M059J (cell line): ENCODE measurements around the gene HES3. TPM values are rescaled to one million over a fixed set of nuclear protein-coding genes. Genes with fewer than 3 reads are reported as not detected.
"Not testable (repeated sequence)": the region's sequence is repeated elsewhere in the genome, so short reads cannot be mapped to it uniquely, and the experiment has no call there.

Source experiments
- DNase-seq: peaks from one replicate; pipeline ENCODE4 v3.0.0-alpha.2; 2012; ENCODE audit warnings: low read depth
- total RNA-seq: library from RNA; depleted of rRNA; stranded (reverse); fragments of >200 nt; shearing (Covaris generic); gene quantifications from 2 replicates; pipeline ENCODE4 v1.2.3, GENCODE V29; 2014

Gene HES3
- total RNA-seq, 1 experiment from 2014 or later: not detected

DNA sequence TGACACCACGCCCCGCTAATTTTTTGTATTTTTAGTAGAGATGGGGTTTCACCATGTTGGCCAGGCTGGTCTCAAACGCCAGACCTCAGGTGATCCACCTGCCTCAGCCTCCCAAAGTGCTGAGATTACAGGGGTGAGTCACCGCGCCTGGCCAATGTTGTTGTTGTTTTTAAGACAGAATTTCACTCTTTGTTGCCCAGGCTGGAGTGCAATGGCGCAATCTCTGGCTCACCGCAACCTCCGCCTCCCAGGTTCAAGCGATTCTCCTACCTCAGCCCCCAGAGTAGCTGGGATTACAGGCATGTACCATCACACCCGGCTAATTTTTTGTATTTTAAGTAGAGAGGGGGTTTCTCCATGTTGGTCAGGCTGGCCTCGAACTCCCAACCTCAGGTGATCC is 24.3 kb upstream of the HES3 start:
- not testable (repeated sequence) for DNase-seq

DNA sequence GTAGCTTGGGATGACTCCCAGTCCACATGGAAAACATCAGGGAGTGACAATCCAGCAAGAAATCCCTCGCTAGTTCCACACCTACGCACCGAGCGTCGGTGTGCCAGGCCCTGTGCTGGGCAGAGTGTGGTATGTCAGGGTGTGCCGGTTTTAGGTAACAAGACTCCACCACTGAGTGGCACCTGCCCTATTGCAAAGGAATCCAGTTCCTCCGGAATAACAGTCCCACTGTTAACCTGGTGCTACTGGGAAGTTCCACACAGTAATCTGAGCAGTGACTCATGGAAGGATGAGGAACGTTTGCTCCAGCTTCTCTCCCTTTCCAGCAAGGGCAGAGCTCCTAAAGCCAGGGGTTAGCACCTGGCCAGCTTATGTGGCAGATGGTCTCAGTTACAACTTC is 23.7 kb upstream of the HES3 start:
- peak; percentile 18 for DNase-seq

DNA sequence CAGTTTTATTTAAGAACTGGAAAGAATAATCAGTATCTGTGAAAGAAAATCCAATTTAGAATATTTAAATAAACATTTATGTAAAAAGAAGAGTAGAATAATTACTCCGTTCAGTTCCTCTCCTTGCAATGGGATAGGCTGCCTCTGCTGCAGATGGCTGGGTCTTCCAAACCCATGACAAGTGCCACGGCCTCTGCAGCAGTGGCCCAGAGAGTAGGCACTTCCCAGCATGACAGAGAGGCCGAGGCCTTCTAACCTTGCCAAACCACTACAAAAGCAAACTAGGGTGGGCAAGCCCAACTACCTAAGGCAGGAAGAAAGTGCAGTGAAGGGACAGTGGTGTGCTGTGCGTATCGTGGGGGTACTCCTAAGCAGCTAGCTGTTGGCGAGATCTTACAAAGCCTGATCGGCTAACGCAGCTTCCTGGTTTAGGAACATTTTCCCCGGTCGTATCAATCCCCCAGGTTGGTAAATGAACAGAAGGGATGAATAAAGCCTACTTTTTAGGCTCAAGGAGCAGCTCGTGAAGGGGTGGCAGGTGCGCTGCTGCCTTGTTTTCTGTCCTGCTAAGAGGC is 22.7 kb upstream of the HES3 start:
- DNase-seq: no peak

DNA sequence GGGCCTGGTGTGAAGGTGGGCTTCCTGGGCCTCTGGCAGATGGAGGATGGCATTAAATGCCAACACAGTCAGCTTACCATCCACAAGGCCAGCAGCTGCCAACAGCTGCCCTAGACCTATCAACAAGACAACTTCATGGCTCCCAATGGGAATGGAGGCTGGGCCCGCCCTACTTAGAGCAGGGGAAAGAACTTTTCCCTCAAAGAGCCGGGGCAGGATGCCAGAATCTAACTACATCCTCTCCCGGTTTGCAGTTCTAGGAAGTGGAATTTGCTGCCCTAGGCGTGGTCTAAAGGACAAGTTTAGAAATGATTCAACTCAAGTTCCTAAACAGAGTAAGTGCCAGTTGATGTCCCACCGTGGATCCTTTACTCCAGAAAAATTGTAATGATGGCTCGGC is 21.3 kb upstream of the HES3 start:
- peak; percentile 49 for DNase-seq

DNA sequence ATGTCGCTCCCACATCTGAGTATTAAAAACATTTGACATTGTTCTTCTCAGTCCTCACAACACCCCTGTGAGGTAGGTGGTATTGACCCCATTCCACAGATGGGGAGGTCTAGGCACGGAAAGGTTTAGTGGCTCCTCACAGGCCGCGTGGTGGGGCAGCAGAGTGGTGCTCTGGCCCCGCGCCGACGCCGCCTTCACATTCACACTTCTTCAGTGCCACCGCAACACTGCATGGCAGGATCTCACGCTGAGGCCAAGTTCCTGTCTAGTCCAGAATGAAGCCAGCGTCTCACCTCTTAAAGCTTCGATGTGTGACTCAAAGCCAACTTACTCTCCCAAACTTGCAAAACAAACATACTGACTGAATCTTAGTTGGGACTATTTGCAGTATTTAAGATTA is 20.4 kb upstream of the HES3 start:
- no peak for DNase-seq

DNA sequence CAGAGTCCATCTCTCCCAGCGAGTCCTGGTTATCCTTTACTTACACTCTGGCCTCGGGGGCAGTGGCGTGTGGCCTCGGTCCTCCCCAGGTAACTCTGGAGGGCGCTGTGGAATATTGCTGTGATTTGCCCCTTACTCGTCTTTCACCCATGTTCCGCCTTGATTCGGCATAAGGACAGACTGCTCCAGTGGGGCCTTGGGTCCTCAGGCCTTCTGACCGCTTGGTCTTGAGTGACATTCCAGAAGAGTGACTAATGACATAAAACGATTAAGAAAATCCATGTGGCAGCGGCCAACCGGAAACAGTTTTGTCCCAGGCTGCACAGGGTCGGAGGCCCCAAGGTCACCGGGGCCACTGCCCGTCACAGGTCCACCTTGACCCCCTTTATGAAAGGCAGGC is 19.3 kb upstream of the HES3 start:
- DNase-seq: peak; percentile 44

DNA sequence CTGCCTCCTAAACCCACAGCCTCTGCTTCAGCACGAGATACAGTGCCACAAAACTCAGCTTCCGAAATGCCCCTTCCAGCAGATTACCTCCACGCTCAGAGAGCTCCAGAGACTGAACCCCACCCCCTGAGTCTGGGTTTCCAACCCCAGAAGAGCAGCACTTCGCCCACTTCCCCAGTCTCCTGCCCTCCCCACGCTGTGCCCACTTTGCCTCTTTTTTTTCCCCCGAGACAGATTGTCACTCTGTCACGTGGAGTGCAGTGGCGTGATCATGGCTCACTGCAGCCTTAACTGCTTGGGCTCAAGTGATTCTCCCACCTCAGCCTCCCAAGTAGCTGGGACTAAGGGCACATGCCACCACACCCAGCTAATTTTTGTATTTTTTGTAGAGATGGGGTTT is 18.3 kb upstream of the HES3 start:
- no peak for DNase-seq

DNA sequence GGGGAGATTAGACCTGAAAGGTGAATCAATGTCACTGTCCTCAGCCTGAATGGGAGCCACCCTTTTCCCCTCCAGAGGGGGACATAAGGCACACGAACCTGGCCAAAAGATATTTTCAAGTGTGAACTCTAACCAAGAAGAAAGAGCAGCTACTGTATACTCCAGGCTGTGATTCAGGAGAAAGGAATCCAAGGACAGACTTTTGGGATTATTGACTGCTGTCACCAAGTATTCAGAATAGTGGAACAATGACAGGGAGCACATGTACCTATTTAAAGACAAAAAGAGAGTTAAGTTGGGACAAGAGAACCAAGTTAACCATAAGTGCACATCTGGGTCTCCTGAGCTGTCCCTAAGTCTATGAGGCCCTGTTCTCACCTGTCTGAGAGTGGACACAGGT is 10.6 kb upstream of the HES3 start:
- no peak for DNase-seq

DNA sequence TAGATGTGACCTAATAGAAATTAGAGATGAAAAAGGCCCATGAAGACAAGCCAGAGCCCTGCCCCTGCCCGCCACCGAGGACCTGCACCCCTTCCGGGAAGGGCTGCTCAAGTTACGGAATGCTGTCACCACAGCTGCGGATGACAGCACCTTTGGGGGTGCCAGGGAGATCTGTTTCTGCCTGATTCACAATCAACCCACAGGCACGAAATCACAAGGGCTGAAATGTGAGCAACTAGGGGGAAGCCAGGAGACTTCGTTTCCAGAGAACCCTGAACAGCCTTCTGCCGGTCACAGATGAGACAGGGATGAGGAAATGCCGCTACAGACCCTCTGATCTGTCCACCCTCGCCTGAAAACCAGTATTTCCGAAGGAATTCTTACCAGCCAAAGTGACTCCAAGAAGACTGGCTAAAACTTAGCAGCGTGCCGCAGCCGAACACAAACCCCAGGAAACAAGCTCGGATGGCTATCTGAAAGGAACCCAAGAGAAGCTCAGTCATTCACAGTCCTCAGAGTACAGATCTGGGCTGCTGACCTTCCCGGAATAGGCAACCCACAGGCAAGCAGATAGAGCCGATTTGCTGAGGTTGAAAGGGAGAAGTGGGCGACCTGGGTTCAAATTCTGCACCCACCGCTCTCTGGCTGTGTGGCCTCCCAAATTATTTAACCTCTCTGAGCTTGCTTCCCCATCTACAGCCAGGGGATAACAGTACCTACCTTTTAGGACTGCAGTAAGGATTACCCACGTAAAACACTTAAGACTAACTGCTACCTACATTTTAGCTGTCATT is 9.3 kb upstream of the HES3 start:
- peak; percentile 39 for DNase-seq

DNA sequence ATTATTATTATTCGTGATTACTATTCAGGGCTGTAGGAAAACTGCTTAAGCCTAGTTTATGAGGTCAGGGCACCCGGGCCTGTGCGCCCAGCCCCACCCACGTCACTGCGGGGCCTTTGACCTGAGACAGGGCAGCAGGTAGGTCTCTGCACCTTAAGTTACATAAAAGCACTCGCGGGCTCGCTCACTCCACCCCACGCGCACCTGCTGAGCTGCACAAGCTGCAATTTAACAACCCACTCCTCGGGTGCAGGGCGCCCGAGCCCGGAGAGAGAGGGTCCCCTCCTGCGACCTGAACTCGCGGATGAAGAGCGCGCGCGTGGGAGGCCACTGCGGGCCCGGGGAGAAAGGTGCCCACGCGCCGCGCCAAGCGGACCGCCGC is 8.7 kb upstream of the HES3 start:
- DNase-seq: no peak

DNA sequence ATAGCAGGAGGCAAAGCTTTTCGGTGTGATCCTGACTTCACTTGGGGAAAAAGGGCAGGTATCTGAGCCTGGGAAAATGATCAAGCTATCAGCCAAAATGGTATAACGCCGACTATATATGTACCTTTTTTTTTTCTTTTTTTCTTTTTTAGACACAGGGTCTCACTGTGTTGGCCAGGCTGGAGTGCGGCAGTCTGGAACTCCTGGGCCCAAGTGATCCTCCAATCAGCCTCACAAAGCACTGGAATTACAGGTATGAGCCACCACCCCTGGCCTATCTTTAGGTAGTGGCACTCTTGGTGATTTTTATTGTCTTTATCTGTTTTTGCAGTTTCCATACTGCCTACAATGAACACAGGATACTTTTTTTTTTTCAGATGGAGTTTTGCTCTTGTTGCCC is 6.9 kb upstream of the HES3 start:
- DNase-seq: no peak

DNA sequence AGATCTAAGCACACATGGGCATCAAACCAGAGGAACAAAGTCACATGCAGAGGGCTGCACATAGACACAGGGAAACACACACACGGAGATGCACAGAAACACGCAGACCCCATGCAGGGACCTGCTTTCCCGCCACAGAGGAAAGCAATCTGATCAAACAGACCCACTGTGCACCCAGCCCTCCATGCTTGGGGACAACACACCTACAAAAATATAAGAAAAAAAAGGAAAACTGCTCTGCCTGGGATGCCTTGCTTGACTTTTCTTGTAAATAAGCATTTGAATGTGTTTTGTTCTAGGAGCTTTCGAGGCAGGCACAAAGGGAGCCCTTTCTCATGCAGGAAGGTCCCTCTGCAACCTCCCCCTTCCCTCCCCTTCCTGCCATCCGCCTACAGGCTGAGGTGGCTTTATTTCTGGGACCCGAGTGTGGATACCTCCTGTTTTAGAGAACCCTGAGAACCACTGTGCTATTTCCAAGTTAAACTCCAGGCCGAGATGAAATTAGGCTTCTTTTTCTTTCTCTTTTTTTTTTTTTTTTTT is 4.7 kb upstream of the HES3 start:
- DNase-seq: no peak

DNA sequence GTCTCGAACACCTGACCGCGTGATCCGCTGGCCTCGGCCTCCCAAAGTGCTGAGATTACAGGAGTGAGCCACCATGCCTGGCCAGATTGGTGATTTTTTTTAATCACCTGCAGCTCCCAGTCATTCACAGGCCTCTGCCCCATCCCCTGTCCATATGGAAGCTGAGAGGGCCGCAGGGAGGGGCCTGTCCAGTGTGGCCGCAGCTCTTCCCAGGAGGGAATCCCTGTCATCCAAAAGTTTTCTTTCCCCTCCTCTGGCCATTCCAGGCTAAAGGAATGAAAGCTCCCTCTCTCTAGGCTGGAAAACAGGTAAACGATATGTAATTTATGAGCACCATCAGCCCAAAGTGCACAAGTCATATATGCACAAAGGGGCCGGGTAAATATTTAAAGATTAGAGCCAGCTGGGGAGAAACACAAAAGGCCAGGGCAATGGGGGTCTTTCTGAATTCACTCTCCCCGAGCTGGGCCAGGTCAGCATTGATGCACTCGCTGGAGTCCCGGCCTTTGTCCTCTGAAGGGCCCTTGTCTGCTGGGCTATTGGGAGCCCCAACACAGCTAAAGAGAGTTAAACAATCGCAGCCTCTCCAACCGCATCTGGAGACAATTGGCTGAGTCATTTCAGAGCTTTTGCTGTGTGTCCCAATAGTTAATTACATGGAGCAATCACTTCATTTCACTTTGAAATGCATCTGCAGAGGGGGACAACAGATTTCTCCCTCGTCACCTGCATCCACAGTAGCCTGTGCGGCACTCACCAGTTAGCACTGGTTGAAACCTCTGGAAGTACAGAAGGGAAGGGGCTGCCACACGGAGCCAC is 3.8 kb upstream of the HES3 start:
- peak; percentile 57 for DNase-seq

DNA sequence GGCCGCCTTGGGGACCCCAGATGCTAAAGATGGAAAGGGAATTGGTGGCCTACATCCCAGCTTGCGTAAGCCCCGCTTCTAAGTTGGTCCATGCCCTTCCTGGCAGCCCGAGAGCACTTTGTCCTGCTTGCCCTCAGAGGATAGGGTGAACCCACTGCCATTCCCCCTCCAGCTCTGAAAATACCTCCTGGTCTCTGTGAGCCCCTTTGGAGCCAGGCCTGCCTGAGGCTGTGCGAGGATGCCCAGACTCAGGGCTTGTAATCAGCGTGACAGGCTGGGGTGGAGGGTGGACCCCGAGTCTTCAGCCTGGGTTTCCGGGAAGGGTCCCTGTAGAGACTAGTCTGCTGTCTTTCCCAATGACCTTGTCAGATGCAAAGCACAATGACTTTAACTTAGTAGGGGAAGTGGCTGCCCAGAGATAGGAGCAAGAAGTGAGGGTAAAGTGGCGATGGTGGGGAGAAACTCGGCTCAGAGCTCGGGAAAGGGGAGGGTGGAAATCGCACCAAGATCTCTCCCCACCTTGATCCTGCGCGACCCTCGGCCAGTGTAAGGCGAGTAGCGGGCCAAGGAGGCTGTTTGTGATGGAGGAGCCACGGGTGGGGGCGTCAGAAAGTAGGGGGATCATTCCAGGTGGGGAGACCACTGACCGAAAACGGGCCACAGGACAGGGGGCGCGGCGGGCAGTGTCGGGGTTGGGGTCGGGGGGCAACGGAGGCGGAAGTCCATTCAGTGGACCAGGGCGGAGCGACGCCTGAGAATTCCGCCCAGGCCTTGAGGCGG is 2.7 kb upstream of the HES3 start:
- no peak for DNase-seq

DNA sequence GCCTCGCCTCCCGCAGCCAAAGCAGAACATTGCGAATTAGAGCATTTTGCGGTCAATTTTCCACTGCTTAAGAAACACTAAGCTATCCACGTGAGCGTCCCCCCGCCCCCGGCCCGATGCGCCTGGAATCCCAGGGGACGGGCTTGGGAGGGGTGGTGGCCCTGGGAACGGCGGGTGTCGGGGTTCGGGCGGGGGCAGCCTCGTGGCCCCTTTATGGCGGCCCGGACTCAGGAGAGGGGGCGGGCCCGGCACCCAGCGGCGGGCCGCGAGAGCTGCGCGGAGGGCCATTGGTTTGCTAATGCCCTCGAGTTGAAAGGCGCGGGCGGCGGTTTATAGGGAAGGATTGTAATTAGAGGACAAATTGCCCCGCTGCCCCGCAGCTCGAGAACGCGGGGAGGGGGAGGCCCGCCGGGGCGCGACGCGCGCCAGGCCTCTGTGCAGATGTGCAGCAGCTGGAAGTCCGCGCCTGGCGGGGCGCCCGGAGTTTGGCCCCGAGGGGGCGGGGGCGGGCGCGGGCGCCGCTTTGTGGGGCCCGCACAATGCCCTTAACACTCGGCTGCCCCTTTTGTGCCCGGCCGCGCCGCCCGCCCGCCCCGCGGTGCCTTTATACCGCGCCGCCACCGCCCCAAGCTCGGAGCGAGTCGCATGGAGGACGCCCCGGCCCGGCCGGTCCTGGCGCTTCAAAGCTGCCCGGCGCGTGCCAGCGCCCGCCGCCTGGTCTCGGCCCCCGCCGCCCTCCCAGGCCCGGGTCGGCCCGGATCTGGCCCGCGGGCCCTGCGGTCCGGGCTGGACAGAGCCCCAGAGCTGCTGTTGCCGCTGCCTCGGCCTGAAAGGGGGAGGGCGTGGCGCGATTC is 1.9 kb upstream of the HES3 start:
- no peak for DNase-seq

DNA sequence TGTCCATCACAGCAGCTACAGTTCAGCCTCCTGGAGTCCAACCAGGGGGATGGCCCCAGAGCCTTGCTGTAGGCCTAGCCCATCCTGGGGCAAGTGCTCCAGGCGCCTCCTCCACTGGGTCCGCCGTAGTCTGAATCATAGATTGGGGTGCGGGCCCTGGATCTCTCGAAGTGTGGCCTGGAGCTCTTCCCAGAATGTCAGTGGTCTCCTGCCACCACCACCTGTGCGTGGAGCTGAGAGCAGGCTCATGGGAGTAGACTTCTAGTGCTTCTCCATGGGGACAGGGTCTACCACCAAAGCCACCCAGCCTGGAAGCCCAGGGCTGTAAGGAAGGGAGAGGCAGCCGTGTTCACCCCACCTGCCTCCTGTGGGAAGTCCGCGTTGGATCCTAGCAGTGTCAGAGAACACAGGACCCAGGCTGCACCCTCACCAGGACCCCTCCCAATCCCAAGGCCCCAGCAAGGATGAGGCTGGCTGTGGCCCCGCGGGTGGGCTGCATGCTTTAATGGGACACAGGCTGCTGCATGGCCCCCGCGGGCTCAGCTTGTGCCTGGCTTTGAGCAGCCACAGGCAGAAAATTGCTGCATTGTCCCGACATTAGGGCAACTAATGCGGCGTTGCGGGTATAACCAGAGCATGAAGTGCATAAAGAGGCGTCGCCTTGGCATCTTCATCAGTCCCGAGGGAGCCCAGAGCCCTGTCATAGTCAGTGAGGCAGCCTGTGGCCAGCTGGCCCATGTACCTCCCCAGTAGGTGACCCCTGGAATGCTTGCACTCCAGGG is 735 bp upstream of the HES3 start:
- DNase-seq: no peak

DNA sequence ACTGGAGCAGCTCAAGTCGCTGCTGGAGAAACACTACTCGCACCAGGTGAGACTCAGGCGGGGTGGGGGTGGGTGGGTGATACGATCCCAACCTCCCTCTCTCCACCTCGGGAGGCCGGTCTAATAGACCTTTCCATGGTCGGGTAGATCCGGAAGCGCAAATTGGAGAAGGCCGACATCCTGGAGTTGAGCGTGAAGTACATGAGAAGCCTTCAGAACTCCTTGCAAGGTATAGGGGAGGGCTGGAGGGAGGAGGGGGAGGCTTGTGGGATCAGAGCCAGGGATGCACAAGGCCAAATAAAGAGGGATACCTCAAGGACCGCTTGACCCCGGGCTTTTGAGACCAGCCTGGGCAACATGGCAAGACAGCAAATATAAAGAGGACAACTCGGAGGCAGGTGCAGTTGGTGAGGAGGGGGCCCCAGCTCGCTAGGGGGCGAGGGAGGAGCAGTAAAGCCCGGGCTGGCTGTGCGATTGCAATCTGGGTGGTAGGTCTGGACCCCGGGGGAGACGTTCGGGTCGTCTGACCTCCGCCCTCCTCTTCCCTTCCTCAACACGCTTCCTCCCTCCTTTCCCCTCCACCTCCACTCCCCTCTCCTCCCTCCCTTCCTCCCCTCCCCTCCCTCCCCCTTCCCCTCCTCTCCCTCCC is 546 bp downstream of the HES3 start:
- DNase-seq: no peak

DNA sequence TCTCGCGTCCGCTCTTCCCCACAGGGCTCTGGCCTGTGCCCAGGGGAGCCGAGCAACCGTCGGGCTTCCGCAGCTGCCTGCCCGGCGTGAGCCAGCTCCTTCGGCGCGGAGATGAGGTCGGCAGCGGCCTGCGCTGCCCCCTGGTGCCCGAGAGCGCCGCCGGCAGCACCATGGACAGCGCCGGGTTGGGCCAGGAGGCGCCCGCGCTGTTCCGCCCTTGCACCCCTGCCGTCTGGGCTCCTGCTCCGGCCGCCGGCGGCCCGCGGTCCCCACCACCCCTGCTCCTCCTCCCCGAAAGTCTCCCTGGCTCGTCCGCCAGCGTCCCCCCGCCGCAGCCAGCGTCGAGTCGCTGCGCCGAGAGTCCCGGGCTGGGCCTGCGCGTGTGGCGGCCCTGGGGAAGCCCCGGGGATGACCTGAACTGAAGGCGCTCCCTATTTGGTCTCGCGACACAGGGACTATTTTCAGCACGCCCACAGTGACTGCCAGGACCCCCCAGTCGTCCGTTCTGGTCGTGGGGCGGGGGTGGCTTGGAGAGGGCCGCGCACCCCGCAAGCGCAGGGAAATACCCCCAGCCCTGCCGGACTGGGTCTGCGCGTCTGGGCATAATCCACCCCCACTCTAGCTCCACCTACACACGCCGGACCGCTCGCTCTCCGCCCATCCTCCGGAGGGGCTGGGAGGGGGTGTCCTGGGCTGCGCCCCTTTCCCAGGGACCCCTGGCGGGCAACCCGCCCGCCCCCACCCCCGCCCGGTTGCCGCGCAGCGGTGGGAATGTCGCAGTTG is 1.3 kb downstream of the HES3 start:
- peak; percentile 73 for DNase-seq
